PFSK-1 (cell line): ENCODE results near the gene CORO1C.

ENCODE experiments used
- FOXP2 ChIP-seq: optimal IDR thresholded peaks from 2 replicates; pipeline ENCODE3; 2011; ENCODE audit warnings: borderline replicate concordance, control low read depth, inconsistent platforms; ENCODE audit not compliant: insufficient read depth; ENCODE audit errors: extremely low read length, extremely low read depth
- POLR2AphosphoS5 ChIP-seq: IDR thresholded peaks from 2 replicates; pipeline ENCODE4 v1.6.1; 2012; ENCODE audit warnings: low read depth, mild to moderate bottlenecking, control low read depth, low read length, moderate library complexity
- REST ChIP-seq, 2 experiments: IDR thresholded peaks; 2 replicates each; pipeline versions ENCODE4 v1.6.1 to v1.8.0; 2011 to 2012; ENCODE audit warnings: low read depth in 2 of 2, low read length in 2 of 2, control low read depth in 1 of 2, inconsistent platforms in 1 of 2, mild to moderate bottlenecking in 1 of 2, moderate library complexity in 1 of 2; ENCODE audit not compliant: insufficient read depth in 1 of 2
- SIN3A ChIP-seq: IDR thresholded peaks from 2 replicates; pipeline ENCODE4 v1.6.1; 2012; ENCODE audit warnings: mild to moderate bottlenecking, low read length, moderate library complexity, borderline replicate concordance; ENCODE audit not compliant: insufficient read depth
- TAF1 ChIP-seq: IDR thresholded peaks from 2 replicates; pipeline ENCODE4 v1.6.1; 2012; ENCODE audit warnings: low read length, control low read depth, borderline replicate concordance; ENCODE audit not compliant: insufficient read depth

GRCh38 chr12:108720757-108721514 lies 10.4 kb downstream of the CORO1C start:
- TF ChIP-seq POLR2AphosphoS5, result no peak
- no peak for TF ChIP-seq TAF1
- TF ChIP-seq REST (IDR thresholded peaks at IDR 0.05; ENCODE audit: insufficient read depth in 1 of 2, low read depth in 2 of 2, low read length in 2 of 2), result no peak
- no peak for TF ChIP-seq SIN3A
- no peak for TF ChIP-seq FOXP2
